Esophagus muscularis mucosa (tissue), 4 donors: ENCODE results near the gene SFXN4.

Experiments used
- EP300 ChIP-seq: sonication (generic); formaldehyde crosslinking; IDR thresholded peaks from one replicate; pipeline ENCODE4 v1.6.1; 2017; ENCODE audit warnings: antibody characterized with exemption
- POLR2A ChIP-seq: fragments of 450-650 bp; IDR thresholded peaks from one replicate; pipeline ENCODE4 v1.6.1; 2017; ENCODE audit warnings: antibody characterized with exemption, moderate library complexity, mild to moderate bottlenecking, low read depth
- POLR2AphosphoS5 ChIP-seq, 2 donors: sonication (generic); formaldehyde crosslinking; IDR thresholded peaks; one replicate each; pipeline ENCODE4 v1.6.1; 2017; ENCODE audit warnings: antibody characterized with exemption in 2 of 2
- TF ChIP-seq, protein P1 (sequence below), 3 experiments: fragments of 200-600 bp in 2 of 3; fragments of 450-650 bp in 1 of 3; sonication (generic) in 2 of 3; IDR thresholded peaks; one replicate each; pipeline ENCODE4 v1.5.1; 2017 to 2019; ENCODE audit warnings: antibody characterized with exemption in 3 of 3, mild to moderate bottlenecking in 2 of 3, moderate library complexity in 1 of 3

- TF ChIP-seq POLR2A = no peak
- TF ChIP-seq EP300 = no peak
- TF ChIP-seq, protein P1, sequence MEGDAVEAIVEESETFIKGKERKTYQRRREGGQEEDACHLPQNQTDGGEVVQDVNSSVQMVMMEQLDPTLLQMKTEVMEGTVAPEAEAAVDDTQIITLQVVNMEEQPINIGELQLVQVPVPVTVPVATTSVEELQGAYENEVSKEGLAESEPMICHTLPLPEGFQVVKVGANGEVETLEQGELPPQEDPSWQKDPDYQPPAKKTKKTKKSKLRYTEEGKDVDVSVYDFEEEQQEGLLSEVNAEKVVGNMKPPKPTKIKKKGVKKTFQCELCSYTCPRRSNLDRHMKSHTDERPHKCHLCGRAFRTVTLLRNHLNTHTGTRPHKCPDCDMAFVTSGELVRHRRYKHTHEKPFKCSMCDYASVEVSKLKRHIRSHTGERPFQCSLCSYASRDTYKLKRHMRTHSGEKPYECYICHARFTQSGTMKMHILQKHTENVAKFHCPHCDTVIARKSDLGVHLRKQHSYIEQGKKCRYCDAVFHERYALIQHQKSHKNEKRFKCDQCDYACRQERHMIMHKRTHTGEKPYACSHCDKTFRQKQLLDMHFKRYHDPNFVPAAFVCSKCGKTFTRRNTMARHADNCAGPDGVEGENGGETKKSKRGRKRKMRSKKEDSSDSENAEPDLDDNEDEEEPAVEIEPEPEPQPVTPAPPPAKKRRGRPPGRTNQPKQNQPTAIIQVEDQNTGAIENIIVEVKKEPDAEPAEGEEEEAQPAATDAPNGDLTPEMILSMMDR (IDR thresholded peaks at IDR 0.05) = no peak
- no peak for TF ChIP-seq POLR2AphosphoS5 (IDR thresholded peaks at IDR 0.05)
Measured at GRCh38 chr10:119149729-119150128, 15.8 kb downstream of the SFXN4 start.
